Heart right ventricle (tissue), 16 donors: ENCODE data around the gene CD79B. TPM values are rescaled to one million over a fixed set of nuclear protein-coding genes. Genes with fewer than 3 reads are reported as not detected.

Experiments used
- ATAC-seq, 8 donors: fragments of 200-7000 bp; cut with Tn5 transposase; one replicate each; pipeline ENCODE4 v1.9.1; 2020; ENCODE audit warnings: mild to moderate bottlenecking in 8 of 8, moderate library complexity in 8 of 8, moderate number of reproducible peaks in 1 of 8
- DNase-seq, 2 donors: peaks; one replicate each; pipeline ENCODE4 v3.0.0-alpha.2; 2020
- H3K27ac ChIP-seq, 10 donors: fragments of 200-600 bp; sonication (generic) in 2 of 10; one replicate each; pipeline versions ENCODE4 v1.5.0 to v1.8.0; 2020 to 2022; ENCODE audit warnings: mild to moderate bottlenecking in 3 of 10
- H3K27me3 ChIP-seq, 7 donors: fragments of 200-600 bp; one replicate each; pipeline ENCODE4 v1.8.0; 2021 to 2022; ENCODE audit warnings: mild to moderate bottlenecking in 2 of 7
- H3K36me3 ChIP-seq, 9 donors: fragments of 200-600 bp; sonication (generic) in 1 of 9; one replicate each; pipeline versions ENCODE4 v1.5.0 to v1.8.0; 2020 to 2022; ENCODE audit warnings: mild to moderate bottlenecking in 2 of 9
- H3K4me1 ChIP-seq, 9 donors: fragments of 200-600 bp; sonication (generic) in 1 of 9; one replicate each; pipeline versions ENCODE4 v1.5.0 to v1.8.0; 2020 to 2022; ENCODE audit warnings: mild to moderate bottlenecking in 4 of 9
- H3K4me3 ChIP-seq, 10 donors: fragments of 200-600 bp; sonication (generic) in 2 of 10; one replicate each; pipeline versions ENCODE4 v1.5.0 to v1.8.0; 2020 to 2022; ENCODE audit warnings: mild to moderate bottlenecking in 7 of 10, moderate library complexity in 2 of 10
- H3K9me3 ChIP-seq, 11 donors: fragments of 200-600 bp in 10 of 11; sonication (generic) in 2 of 11; one replicate each; pipeline versions ENCODE4 v1.5.0 to v1.8.0; 2013 to 2022; ENCODE audit warnings: mild to moderate bottlenecking in 2 of 11, control low read depth in 1 of 11, moderate library complexity in 1 of 11
- WGBS, 2 donors: extraction: QIAGEN DNeasy Blood & Tissue Kit; methylation state at CpG; one replicate each; pipeline ENCODE4 v1.1.7; 2013; ENCODE audit warnings: inconsistent platforms in 1 of 2; 5-methylcytosine and 5-hydroxymethylcytosine counted together
- intact Hi-C, 10 donors: fragments of 100-400 bp; cut with DNase I; formaldehyde crosslinking; loops; one replicate each; pipeline versions ENCODE4 v1.11.1 to v1.14.2; 2022
- polyA plus RNA-seq, 2 donors: library from polyadenylated mRNA; stranded (reverse); fragments of 200-250 nt; gene quantifications; one replicate each; pipeline ENCODE4 v1.2.3, GENCODE V29; 2013
- total RNA-seq, 10 donors: library from RNA; stranded (reverse); fragmentation: NEBNext Ultra II Directional in 3 of 10; extraction: Animal tissue kit (Norgen Biotek cat#: 25700) in 3 of 10; gene quantifications; one replicate each; pipeline versions ENCODE4 v1.2.1 to v1.2.4, GENCODE V29; 2021 to 2023
- TF ChIP-seq, protein P1 (sequence below), 9 donors: fragments of 200-600 bp; sonication (generic) in 2 of 9; IDR thresholded peaks; one replicate each; pipeline versions ENCODE4 v1.5.0 to v1.8.0; 2021 to 2022; ENCODE audit warnings: antibody characterized with exemption in 9 of 9, mild to moderate bottlenecking in 5 of 9, moderate library complexity in 1 of 9
- donor health status: Arrhythmogenic right ventricular cardiomyopathy.
- donor health status: ischemic (EF 13 %, LVEDD 7.1; RV severe dilation, severe dysfunction).
- donor health status: healthy with polysubstance abuse.
- donor health status: DM: no; HTN: yes; CAD: no.
- donor health status: DM: no; HTN: no; CAD: no.
- donor health status: ischemic (EF 25% LVEDD 6.9; RV normal size, moderate dysfunction).
- donor health status: ischemic (EF 25% LVEDD 5.7; RV mildly dilated, moderate dysfunction).
- donor health status: healthy.
- donor health status: DM: yes; HTN: yes; CAD: no.
- donor health status: Ischemic cardiomyopathy.
- donor health status: ischemic (EF 35%, LVEDD 5.7; RV mildly dilated, moderate dysfunction).
- donor health status: nonischemic (EF 11% LVEDD 7.7; RV severe dilation, severe dysfunction).
- donor health status: DM: yes; HTN: yes; CAD: no.
- donor health status: PGD.
- donor health status: ischemic (EF 29% LVEDD 5.4; RV normal size, mild dysfunction).
- donor health status: nonischemic (EF 23%, LVEDD 6.1; RV moderate dilation, normal function).

Gene CD79B
- total and polyA plus RNA-seq, 12 donors: 2.2 to 11.6 (median 3.9) TPM

DNA sequence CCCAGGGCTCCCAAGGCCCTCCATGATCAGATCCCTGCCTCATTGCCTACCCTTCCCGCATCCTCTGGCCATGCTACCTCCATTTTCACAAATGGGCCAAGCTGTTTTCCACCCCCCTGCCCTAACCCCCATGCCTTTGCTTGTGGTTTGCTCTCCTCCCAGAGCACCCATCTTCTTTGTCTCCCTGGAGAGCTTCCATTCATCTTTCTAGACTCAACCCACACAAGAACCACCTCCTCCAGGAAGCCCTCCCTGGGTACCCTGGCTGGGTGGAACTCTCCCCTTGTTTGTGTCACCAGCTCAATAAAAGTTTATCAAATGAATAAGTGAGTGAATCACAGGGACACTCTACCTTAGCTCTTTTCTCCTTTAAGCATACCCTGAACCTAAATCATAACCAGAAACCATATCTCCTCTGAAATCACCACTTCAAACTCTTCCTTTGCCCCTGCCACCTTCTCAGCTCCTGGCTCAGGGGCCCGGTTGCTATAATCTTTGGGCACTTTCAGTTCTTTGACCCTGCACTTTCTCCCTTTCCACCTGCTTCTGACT, 43.5 kb upstream of the CD79B start:
- ATAC-seq (no peak), DNase-seq (no peak)
- Histone ChIP-seq H3K4me3 (no peak overlapping the region), H3K27me3 (no peaks in the 10 kb centered on the region), H3K9me3 (no peaks in the 10 kb centered on the region), H3K4me1 (peaks cover 0 to 60% (median 27%) of the 10 kb centered on the region in 9 donors), H3K36me3 (no peaks in the 10 kb centered on the region), H3K27ac (no peak overlapping the region)
- WGBS, 2 donors: 82 to 92% methylated on average over 2 of the region's 2 CpGs
- TF ChIP-seq, protein P1, sequence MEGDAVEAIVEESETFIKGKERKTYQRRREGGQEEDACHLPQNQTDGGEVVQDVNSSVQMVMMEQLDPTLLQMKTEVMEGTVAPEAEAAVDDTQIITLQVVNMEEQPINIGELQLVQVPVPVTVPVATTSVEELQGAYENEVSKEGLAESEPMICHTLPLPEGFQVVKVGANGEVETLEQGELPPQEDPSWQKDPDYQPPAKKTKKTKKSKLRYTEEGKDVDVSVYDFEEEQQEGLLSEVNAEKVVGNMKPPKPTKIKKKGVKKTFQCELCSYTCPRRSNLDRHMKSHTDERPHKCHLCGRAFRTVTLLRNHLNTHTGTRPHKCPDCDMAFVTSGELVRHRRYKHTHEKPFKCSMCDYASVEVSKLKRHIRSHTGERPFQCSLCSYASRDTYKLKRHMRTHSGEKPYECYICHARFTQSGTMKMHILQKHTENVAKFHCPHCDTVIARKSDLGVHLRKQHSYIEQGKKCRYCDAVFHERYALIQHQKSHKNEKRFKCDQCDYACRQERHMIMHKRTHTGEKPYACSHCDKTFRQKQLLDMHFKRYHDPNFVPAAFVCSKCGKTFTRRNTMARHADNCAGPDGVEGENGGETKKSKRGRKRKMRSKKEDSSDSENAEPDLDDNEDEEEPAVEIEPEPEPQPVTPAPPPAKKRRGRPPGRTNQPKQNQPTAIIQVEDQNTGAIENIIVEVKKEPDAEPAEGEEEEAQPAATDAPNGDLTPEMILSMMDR (IDR thresholded peaks at IDR 0.05): no peak
- intact Hi-C loops: no loop called here

DNA sequence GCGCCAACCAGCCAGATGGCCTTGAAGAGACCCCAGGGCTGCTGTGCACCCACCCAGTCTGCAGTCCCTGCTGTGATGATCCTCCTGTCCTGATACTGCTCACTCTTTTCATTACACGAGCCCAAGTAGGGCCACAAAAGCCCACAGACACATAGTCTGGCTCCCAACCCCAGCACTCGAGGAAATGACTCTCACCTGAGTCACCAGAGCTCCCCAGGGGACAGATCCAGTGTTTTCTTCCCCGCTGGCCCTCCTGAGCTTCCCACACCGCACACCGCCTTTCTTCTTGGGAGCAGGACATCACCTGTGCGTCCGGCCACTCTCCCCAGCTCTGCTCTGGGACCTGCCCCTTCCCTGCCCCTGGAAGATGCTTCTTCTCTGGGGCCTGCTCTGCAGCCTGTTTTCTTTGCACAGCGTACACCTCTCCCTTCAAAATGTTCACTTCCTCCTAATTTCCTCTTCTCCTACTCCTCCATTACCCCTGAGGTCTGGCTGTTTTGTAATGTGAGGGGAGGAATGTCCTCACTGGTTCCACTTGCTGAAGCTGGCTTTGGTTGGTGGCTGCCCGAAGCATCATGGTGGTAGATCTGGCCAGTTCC, 42.6 kb upstream of the CD79B start:
- peaks cover 0 to 54% (median 22%) of the 10 kb centered on the region in 9 donors for H3K4me1 ChIP-seq
- H3K9me3 ChIP-seq: no peaks in the 10 kb centered on the region
- peak overlapping the region in 1 of 10 donors; percentile 10 for H3K27ac ChIP-seq
- H3K36me3 ChIP-seq: no peaks in the 10 kb centered on the region
- ATAC-seq: peak in 6 of 8 donors; percentile 11 to 57 (median 33)
- no peak overlapping the region for H3K4me3 ChIP-seq
- WGBS, 2 donors: 68 to 71% methylated on average over 10 of the region's 10 CpGs
- no peaks in the 10 kb centered on the region for H3K27me3 ChIP-seq
- TF ChIP-seq, protein P1 (IDR thresholded peaks at IDR 0.05): no peak
- intact Hi-C loops: no loop called here
- no peak for DNase-seq

DNA sequence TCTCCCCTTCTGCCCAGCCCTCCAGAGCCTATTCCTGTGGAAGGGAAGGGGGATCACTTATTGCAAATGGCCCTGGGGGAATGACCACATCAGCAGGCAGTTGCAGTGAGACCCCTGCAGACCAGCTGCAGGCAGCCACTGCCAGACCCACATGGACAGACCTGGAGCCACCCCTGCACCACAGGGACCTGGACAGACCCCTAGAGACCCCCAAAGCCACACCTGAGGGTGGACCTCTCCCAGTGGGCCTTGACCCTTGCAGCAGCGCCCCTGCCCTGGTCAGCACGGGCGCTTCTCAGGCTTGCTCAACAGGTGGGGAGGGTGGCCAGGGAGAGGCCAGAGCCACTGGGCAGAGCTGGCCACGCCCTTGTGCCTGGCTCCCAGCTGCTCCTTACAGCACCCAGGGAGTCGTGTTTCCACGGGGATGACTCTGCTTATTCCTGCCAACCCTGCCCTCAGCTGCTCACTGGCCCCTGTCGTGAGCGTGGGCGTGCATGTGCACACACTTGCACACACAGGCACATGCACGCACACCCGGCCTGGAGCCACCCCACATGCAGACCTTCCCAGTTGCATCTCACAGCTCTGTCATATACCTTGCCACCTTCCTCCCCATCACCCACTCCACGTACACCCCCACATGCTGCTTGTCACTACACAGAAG, 41.9 kb upstream of the CD79B start:
- Histone ChIP-seq H3K4me1 (peaks cover 0 to 54% (median 22%) of the 10 kb centered on the region in 9 donors), H3K27me3 (no peaks in the 10 kb centered on the region), H3K27ac (no peak overlapping the region), H3K36me3 (no peaks in the 10 kb centered on the region), H3K9me3 (no peaks in the 10 kb centered on the region), H3K4me3 (no peak overlapping the region)
- ATAC-seq (peak in 3 of 8 donors; percentile 9 to 35 (median 10)), DNase-seq (no peak)
- intact Hi-C loops: no loop called here
- WGBS, 2 donors: 86% methylated on average over 12 of the region's 12 CpGs
- TF ChIP-seq, protein P1 (IDR thresholded peaks at IDR 0.05): no peak

DNA sequence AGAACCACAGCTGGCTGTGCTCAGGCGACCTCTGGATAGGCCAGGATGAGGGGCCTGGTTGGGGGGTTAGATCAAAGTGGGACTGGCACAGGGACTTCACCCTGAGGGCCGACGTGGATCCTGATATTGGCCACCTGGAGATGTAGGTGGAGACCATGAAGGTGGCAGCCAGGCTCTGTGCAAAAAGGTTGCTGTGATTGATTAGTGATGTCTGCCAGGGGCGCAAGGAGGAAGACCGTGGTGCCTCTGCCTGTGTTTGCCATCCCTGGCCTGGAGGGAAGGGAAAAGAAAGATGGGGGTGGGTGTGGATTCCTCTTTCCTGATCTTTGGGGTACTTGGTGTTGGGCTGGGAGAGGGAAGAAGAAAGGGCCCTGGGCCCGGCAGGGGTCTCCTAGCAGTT, 41.1 kb upstream of the CD79B start:
- TF ChIP-seq, protein P1 (IDR thresholded peaks at IDR 0.05): no peak
- peaks cover 0 to 47% (median 20%) of the 10 kb centered on the region in 9 donors for H3K4me1 ChIP-seq
- no peaks in the 10 kb centered on the region for H3K36me3 ChIP-seq
- WGBS, 2 donors: 94 to 96% methylated on average over 6 of the region's 6 CpGs
- H3K27ac ChIP-seq: no peak overlapping the region
- DNase-seq (no peak), ATAC-seq (no peak)
- H3K9me3 ChIP-seq: no peaks in the 10 kb centered on the region
- intact Hi-C loops: no loop called here
- no peaks in the 10 kb centered on the region for H3K27me3 ChIP-seq
- no peak overlapping the region for H3K4me3 ChIP-seq
